SK-N-SH treated with all-trans-retinoic acid at 6 μM for 48 hours (cell line): ENCODE measurements around the gene TCL1A.

Experiments used
- ATAC-seq: fragments of 200-7000 bp; cut with Tn5 transposase; 3 replicates; pipeline ENCODE4 v1.9.1; 2020; ENCODE audit warnings: mild to moderate bottlenecking, moderate library complexity
- ARNTL ChIP-seq: fragments of 450-650 bp; formaldehyde crosslinking; IDR thresholded peaks from 2 replicates; pipeline ENCODE4 v1.5.0; 2020; ENCODE audit warnings: low read depth, mild to moderate bottlenecking, moderate library complexity, borderline replicate concordance
- BACH2 ChIP-seq: fragments of 250-450 bp; sonication (Bioruptor Pico); IDR thresholded peaks from 2 replicates; pipeline ENCODE4 v1.9.0; 2021; ENCODE audit warnings: mild to moderate bottlenecking, borderline replicate concordance
- CREB5 ChIP-seq: fragments of 250-450 bp; sonication (Bioruptor Pico); IDR thresholded peaks from 2 replicates; pipeline ENCODE4 v1.5.1; 2020; ENCODE audit warnings: low read depth, mild to moderate bottlenecking, moderate library complexity
- CSDC2 ChIP-seq: fragments of 250-450 bp; sonication (Bioruptor Pico); IDR thresholded peaks from 2 replicates; pipeline ENCODE4 v1.5.0; 2020; ENCODE audit warnings: mild to moderate bottlenecking, moderate library complexity
- ESRRG ChIP-seq: fragments of 250-450 bp; sonication (Bioruptor Pico); IDR thresholded peaks from 2 replicates; pipeline ENCODE4 v1.6.1; 2021; ENCODE audit warnings: mild to moderate bottlenecking
- GLIS3 ChIP-seq: fragments of 250-450 bp; sonication (Bioruptor Pico); IDR thresholded peaks from 2 replicates; pipeline ENCODE4 v1.5.0; 2020; ENCODE audit warnings: mild to moderate bottlenecking, moderate library complexity
- ISL1 ChIP-seq: fragments of 250-450 bp; sonication (Bioruptor Pico); IDR thresholded peaks from 2 replicates; pipeline ENCODE4 v2.1.2; 2022; ENCODE audit warnings: mild to moderate bottlenecking, moderate library complexity
- PPARA ChIP-seq: fragments of 250-450 bp; sonication (Bioruptor Pico); IDR thresholded peaks from 2 replicates; pipeline ENCODE4 v1.5.0; 2020; ENCODE audit warnings: mild to moderate bottlenecking, borderline replicate concordance
- RARB ChIP-seq: fragments of 250-450 bp; sonication (Bioruptor Pico); IDR thresholded peaks from 2 replicates; pipeline ENCODE4 v1.8.0; 2021; ENCODE audit warnings: mild to moderate bottlenecking, moderate library complexity
- SNAI2 ChIP-seq: fragments of 250-450 bp; sonication (Bioruptor Pico); IDR thresholded peaks from 2 replicates; pipeline ENCODE4 v1.5.0; 2020; ENCODE audit warnings: mild to moderate bottlenecking, moderate library complexity
- TCF4 ChIP-seq: fragments of 250-450 bp; sonication (Bioruptor Pico); IDR thresholded peaks from 2 replicates; pipeline ENCODE4 v1.8.0; 2021; ENCODE audit warnings: mild to moderate bottlenecking, moderate library complexity, borderline replicate concordance
- TOX ChIP-seq: fragments of 250-450 bp; sonication (Bioruptor Pico); IDR thresholded peaks from 2 replicates; pipeline ENCODE4 v1.8.0; 2021; ENCODE audit warnings: mild to moderate bottlenecking, moderate library complexity, borderline replicate concordance
- TSHZ2 ChIP-seq: fragments of 250-450 bp; sonication (Bioruptor Pico); IDR thresholded peaks from 2 replicates; pipeline ENCODE4 v1.5.0; 2020; ENCODE audit warnings: mild to moderate bottlenecking, moderate library complexity
- ZC3H10 ChIP-seq: fragments of 250-450 bp; sonication (Bioruptor Pico); IDR thresholded peaks from 2 replicates; pipeline ENCODE4 v1.5.1; 2021; ENCODE audit warnings: mild to moderate bottlenecking, moderate library complexity
- ZFP3 ChIP-seq: fragments of 250-450 bp; sonication (Bioruptor Pico); IDR thresholded peaks from 2 replicates; pipeline ENCODE4 v1.5.0; 2020; ENCODE audit warnings: mild to moderate bottlenecking, moderate library complexity
- ZFP30 ChIP-seq: fragments of 450-650 bp; formaldehyde crosslinking; IDR thresholded peaks from 2 replicates; pipeline ENCODE4 v1.5.0; 2022; ENCODE audit warnings: mild to moderate bottlenecking, moderate library complexity
- ZNF565 ChIP-seq: fragments of 450-650 bp; formaldehyde crosslinking; conservative IDR thresholded peaks from 2 replicates; pipeline ENCODE4 v1.5.0; 2020; ENCODE audit warnings: low read depth, mild to moderate bottlenecking, moderate library complexity
- ZNF70 ChIP-seq: fragments of 450-650 bp; formaldehyde crosslinking; IDR thresholded peaks from 2 replicates; pipeline ENCODE4 v1.5.0; 2020; ENCODE audit warnings: mild to moderate bottlenecking, moderate library complexity
- ZNF8 ChIP-seq: fragments of 450-650 bp; formaldehyde crosslinking; IDR thresholded peaks from 2 replicates; pipeline ENCODE4 v1.5.0; 2020; ENCODE audit warnings: mild to moderate bottlenecking, moderate library complexity
- TF ChIP-seq, protein P1 (sequence below): fragments of 250-450 bp; sonication (Bioruptor Pico); IDR thresholded peaks from 2 replicates; pipeline ENCODE4 v1.8.0; 2020; ENCODE audit warnings: mild to moderate bottlenecking, moderate library complexity, borderline replicate concordance
- TF ChIP-seq, protein P2 (sequence below): fragments of 250-450 bp; sonication (Bioruptor Pico); IDR thresholded peaks from 2 replicates; pipeline ENCODE4 v1.5.1; 2021; ENCODE audit warnings: mild to moderate bottlenecking, moderate library complexity

The TCL1A gene

GRCh38 chr14:95664546-95664945 lies 49.4 kb downstream of the TCL1A start (continued):
- TF ChIP-seq ZC3H10 (CRISPR knock-in tag) (no peak), CSDC2 (CRISPR knock-in tag) (no peak), ISL1 (CRISPR knock-in tag) (no peak)

- TF ChIP-seq ZNF8 (CRISPR knock-in tag) = no peak
- no peak for TF ChIP-seq ZFP30 (CRISPR knock-in tag)
- no peak for TF ChIP-seq ARNTL
- TF ChIP-seq ZNF70 (CRISPR knock-in tag) = no peak
- TF ChIP-seq RARB (CRISPR knock-in tag) = no peak
- no peak for TF ChIP-seq TOX (CRISPR knock-in tag)
- no peak for TF ChIP-seq TCF4 (CRISPR knock-in tag)
- TF ChIP-seq, protein P1, sequence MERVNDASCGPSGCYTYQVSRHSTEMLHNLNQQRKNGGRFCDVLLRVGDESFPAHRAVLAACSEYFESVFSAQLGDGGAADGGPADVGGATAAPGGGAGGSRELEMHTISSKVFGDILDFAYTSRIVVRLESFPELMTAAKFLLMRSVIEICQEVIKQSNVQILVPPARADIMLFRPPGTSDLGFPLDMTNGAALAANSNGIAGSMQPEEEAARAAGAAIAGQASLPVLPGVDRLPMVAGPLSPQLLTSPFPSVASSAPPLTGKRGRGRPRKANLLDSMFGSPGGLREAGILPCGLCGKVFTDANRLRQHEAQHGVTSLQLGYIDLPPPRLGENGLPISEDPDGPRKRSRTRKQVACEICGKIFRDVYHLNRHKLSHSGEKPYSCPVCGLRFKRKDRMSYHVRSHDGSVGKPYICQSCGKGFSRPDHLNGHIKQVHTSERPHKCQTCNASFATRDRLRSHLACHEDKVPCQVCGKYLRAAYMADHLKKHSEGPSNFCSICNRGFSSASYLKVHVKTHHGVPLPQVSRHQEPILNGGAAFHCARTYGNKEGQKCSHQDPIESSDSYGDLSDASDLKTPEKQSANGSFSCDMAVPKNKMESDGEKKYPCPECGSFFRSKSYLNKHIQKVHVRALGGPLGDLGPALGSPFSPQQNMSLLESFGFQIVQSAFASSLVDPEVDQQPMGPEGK (CRISPR knock-in tag) = no peak
- TF ChIP-seq CSDC2 (CRISPR knock-in tag) = no peak
- no peak for TF ChIP-seq PPARA
- TF ChIP-seq ZNF565 = no peak
- no peak for TF ChIP-seq ZFP3 (CRISPR knock-in tag)
- TF ChIP-seq TSHZ2 = no peak
- TF ChIP-seq GLIS3 (CRISPR knock-in tag) = no peak
- no peak for TF ChIP-seq BACH2
- no peak for TF ChIP-seq ISL1 (CRISPR knock-in tag)
- TF ChIP-seq SNAI2 (CRISPR knock-in tag) = no peak
- ATAC-seq = no peak
These were observed 49.9 kb downstream of the TCL1A start for GRCh38 chr14:95664066-95664465.

- TF ChIP-seq TOX (CRISPR knock-in tag) (no peak), RARB (CRISPR knock-in tag) (no peak), ZFP3 (CRISPR knock-in tag) (no peak), TCF4 (CRISPR knock-in tag) (no peak), ZC3H10 (CRISPR knock-in tag) (no peak), GLIS3 (CRISPR knock-in tag) (no peak), SNAI2 (CRISPR knock-in tag) (no peak), PPARA (no peak), ESRRG (CRISPR knock-in tag) (no peak), ZFP30 (CRISPR knock-in tag) (no peak)
- TF ChIP-seq, protein P2, sequence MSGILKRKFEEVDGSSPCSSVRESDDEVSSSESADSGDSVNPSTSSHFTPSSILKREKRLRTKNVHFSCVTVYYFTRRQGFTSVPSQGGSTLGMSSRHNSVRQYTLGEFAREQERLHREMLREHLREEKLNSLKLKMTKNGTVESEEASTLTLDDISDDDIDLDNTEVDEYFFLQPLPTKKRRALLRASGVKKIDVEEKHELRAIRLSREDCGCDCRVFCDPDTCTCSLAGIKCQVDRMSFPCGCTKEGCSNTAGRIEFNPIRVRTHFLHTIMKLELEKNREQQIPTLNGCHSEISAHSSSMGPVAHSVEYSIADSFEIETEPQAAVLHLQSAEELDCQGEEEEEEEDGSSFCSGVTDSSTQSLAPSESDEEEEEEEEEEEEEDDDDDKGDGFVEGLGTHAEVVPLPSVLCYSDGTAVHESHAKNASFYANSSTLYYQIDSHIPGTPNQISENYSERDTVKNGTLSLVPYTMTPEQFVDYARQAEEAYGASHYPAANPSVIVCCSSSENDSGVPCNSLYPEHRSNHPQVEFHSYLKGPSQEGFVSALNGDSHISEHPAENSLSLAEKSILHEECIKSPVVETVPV = no peak
- TF ChIP-seq, all 23 proteins: peak for 0
- ATAC-seq = no peak
These were observed 50.6 kb downstream of the TCL1A start for GRCh38 chr14:95663226-95663797.

DNA sequence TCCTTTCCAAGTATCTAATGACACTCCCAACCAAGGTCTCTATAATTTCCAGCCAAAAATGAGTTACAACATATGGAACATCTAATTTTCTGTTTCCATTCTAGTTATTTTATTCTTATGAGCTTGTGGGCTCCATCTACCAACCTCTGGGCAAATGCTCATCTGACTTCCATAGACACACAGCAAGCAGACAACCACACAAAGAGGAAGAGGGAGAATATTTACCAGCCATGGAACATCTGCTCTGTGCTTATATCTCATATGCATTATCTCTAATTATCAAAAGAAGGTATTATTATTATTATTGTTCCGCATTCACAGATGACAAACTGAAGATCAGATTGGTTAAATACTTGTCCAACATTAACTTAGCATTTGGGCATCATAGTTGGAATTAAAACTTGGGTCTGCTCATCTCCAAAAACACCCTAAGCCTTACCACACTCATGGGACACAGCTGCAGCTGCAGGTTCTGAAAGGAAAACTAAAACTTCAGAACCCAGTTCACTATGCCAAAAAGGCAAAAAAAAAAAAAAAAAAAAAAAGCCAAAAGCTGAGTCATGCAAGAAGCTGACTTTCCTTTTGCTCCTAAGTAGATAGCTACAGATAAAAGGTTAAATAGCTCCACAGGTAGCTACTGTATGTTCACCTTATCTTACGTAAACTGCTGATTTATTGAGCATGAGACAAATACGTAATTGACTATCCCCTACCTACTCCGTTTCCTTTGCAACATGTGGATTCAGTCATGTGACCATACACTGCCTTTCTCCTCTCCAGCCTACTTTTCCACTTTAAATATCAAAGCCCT lies 51.3 kb downstream of the TCL1A start:
- ATAC-seq = no peak
- TF ChIP-seq CREB5 = no peak
- TF ChIP-seq, all 23 proteins: peak for 0
